GM12892 (cell line): Measurements from ENCODE around the gene RBM18.

Experiments used
- POLR2A ChIP-seq: IDR thresholded peaks from 2 replicates; pipeline ENCODE4 v1.6.1; 2011; ENCODE audit warnings: low read depth, low read length, control low read depth
- POLR2AphosphoS5 ChIP-seq: IDR thresholded peaks from 2 replicates; pipeline ENCODE4 v1.6.1; 2011; ENCODE audit warnings: low read depth, low read length, control low read depth

GRCh38 chr9:122192914-122193525 lies 71.6 kb downstream of the RBM18 start:
- no peak for TF ChIP-seq POLR2A
- TF ChIP-seq POLR2AphosphoS5, result no peak
